Measurements from ENCODE around the gene NIPA2.

DNA sequence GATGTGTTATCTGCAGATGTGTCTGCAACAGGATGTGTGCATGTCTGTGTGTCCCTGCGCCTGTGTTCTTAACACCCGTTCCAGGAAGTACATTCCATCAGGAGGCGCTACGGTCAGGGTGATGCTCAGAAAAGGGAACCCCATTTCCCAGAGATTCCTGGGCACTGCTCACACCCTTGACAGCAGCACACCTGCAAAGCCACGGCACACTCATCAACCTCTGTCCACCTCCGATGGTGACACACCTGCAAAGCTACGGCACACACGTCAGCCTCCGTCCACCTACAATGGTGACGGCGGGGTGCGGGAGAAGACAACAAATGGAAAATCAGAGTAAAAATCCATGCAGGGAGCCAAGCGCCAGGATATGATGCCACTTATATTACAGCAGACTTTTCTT is 55.4 kb downstream of the NIPA2 start:
- TF ChIP-seq, protein P1, sequence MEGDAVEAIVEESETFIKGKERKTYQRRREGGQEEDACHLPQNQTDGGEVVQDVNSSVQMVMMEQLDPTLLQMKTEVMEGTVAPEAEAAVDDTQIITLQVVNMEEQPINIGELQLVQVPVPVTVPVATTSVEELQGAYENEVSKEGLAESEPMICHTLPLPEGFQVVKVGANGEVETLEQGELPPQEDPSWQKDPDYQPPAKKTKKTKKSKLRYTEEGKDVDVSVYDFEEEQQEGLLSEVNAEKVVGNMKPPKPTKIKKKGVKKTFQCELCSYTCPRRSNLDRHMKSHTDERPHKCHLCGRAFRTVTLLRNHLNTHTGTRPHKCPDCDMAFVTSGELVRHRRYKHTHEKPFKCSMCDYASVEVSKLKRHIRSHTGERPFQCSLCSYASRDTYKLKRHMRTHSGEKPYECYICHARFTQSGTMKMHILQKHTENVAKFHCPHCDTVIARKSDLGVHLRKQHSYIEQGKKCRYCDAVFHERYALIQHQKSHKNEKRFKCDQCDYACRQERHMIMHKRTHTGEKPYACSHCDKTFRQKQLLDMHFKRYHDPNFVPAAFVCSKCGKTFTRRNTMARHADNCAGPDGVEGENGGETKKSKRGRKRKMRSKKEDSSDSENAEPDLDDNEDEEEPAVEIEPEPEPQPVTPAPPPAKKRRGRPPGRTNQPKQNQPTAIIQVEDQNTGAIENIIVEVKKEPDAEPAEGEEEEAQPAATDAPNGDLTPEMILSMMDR (IDR thresholded peaks at IDR 0.05) = no peak
- TF ChIP-seq POLR2A (IDR thresholded peaks at IDR 0.05) = no peak
